Thoracic aorta (tissue), 2 donors: ENCODE data around the gene PZP. TPM values are rescaled to one million over a fixed set of nuclear protein-coding genes. Genes with fewer than 3 reads are reported as not detected.
"Not testable (repeated sequence)": the region's sequence is repeated elsewhere in the genome, so short reads cannot be mapped to it uniquely, and the experiment has no call there.

ENCODE experiments used
- ATAC-seq: fragments of 150-250 bp; one replicate; pipeline ENCODE4 v1.8.0; 2017; ENCODE audit warnings: low read depth; ENCODE audit not compliant: insufficient number of reproducible peaks, low FRiP score
- DNase-seq: peaks from one replicate; pipeline ENCODE4 v3.0.0-alpha.2; 2020; ENCODE audit warnings: low spot score
- H3K27ac ChIP-seq, 2 donors: fragments of 200-600 bp; sonication (generic); 1 replicate in 1 of 2; 2 replicates in 1 of 2; pipeline ENCODE4 v1.5.1; 2016; ENCODE audit warnings: mild to moderate bottlenecking in 2 of 2, moderate library complexity in 2 of 2
- H3K27me3 ChIP-seq: fragments of 200-600 bp; sonication (generic); replicated peaks from 2 replicates; pipeline ENCODE4 v1.6.0; 2016; ENCODE audit warnings: mild to moderate bottlenecking; ENCODE audit not compliant: insufficient read depth
- H3K36me3 ChIP-seq: fragments of 200-600 bp; sonication (generic); one replicate; pipeline ENCODE4 v1.5.1; 2016
- H3K4me1 ChIP-seq, 2 donors: fragments of 200-600 bp; sonication (generic); 1 replicate in 1 of 2; 2 replicates in 1 of 2; pipeline versions ENCODE4 v1.5.1 to v1.6.0; 2016; ENCODE audit warnings: low read depth in 2 of 2, mild to moderate bottlenecking in 1 of 2; ENCODE audit not compliant: control insufficient read depth in 1 of 2
- H3K4me3 ChIP-seq: fragments of 200-600 bp; sonication (generic); 2 replicates; pipeline ENCODE4 v1.5.1; 2016; ENCODE audit warnings: mild to moderate bottlenecking
- H3K9me3 ChIP-seq: fragments of 200-600 bp; sonication (generic); 2 replicates; pipeline ENCODE4 v1.5.1; 2016
- CTCF ChIP-seq: fragments of 200-600 bp; sonication (generic); IDR thresholded peaks from one replicate; pipeline ENCODE4 v1.5.1; 2019; ENCODE audit warnings: antibody characterized with exemption
- total RNA-seq, 2 donors: library from RNA; depleted of rRNA; stranded (reverse); fragments of >200 nt; gene quantifications; one replicate each; pipeline versions ENCODE4 v1.1.0 to v1.2.3, GENCODE V29; 2016

PZP gene
- not detected for total RNA-seq

DNA sequence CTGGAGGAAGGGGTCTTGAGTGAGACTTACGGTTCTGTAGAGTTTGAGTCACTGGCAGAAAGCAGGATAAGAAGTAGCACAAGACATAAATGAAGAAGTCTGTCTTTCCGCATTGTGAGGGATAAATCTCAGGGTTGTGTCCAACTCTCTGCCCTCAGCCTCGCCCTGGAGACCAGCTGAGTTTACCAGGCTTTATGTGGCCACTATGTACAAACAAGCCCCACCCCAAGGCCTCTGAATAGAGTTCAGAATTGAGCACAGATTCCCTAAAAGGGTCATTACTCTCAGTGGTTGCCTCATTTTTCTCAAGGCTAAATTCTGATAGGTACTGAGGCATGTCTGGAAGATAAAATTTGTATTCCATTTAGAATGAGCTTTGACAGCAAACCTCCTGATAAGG, at the start of gene PZP:
TSS of gene PZP (minus strand) at position 167 of the 400 bp plus-strand sequence. CDS start at position 113, 54 bp downstream.
- DNase-seq (no peak), ATAC-seq (no peak)
- no peaks in the 10 kb centered on the region for H3K36me3 ChIP-seq
- no peak within 1 kb of the TSS for H3K4me3 ChIP-seq
- H3K4me1 ChIP-seq = no peaks in the 10 kb centered on the region
- no peak for TF ChIP-seq CTCF
- no peaks in the 10 kb centered on the region for H3K9me3 ChIP-seq
- no peaks in the 10 kb centered on the region for H3K27me3 ChIP-seq
- no peak within 1 kb of the TSS for H3K27ac ChIP-seq

GRCh38 chr12:9256758-9257405, 48.7 kb upstream of the PZP start:
- DNase-seq = no peak
- Histone ChIP-seq H3K9me3 (no peaks in the 10 kb centered on the region), H3K4me3 (no peak overlapping the region), H3K36me3 (no peaks in the 10 kb centered on the region), H3K4me1 (no peaks in the 10 kb centered on the region), H3K27me3 (no peaks in the 10 kb centered on the region), H3K27ac (no peak overlapping the region)
- TF ChIP-seq CTCF = no peak
- ATAC-seq = no peak

- Histone ChIP-seq H3K36me3 (no peaks in the 10 kb centered on the region), H3K9me3 (no peaks in the 10 kb centered on the region), H3K4me1 (no peaks in the 10 kb centered on the region), H3K27ac (no peak overlapping the region), H3K4me3 (no peak overlapping the region), H3K27me3 (no peaks in the 10 kb centered on the region)
- ATAC-seq (no peak), DNase-seq (no peak)
- no peak for TF ChIP-seq CTCF
Observed at GRCh38 chr12:9256341-9256740, 48.1 kb upstream of the PZP start.

DNA sequence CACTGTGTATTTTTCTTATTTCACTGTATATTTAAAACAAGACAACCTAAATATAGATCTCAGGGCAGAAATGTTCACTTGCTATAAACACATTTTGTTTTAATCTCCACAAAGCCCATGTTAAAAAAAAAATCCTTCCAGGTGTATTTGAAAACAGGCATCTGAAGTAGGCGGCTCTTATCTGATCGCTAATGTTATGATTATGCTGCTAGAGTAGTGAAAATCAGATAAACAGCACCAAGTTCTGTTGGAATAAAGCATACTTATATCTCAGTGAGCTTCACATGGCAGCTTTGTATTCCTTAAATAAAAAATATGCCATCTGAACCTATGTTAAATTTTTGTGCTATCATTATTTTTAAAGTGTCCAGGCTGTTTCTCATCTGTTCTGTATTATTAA, 47.6 kb upstream of the PZP start:
- Histone ChIP-seq H3K4me1 (no peaks in the 10 kb centered on the region), H3K27ac (no peak overlapping the region), H3K9me3 (no peaks in the 10 kb centered on the region), H3K4me3 (no peak overlapping the region), H3K27me3 (no peaks in the 10 kb centered on the region), H3K36me3 (no peaks in the 10 kb centered on the region)
- no peak for TF ChIP-seq CTCF
- DNase-seq = no peak
- no peak for ATAC-seq

DNA sequence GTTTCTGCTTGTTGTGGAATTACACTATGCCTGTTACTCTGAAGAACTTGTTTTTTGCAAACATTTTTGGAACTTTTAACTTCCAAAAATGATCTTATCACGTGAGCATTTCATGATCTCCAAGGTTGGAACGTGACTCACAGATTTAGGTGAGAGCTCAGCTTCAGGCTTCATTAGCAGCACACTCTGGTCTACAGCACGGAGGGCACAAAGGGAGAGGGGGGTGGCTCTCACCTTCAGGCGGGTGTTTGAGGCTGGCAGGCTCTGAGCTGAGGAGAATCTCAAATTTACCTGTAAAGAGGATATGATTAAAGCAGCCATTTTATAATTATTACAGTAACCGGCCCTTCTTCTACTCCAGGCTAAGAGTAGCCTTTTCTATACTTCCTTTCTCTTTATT, 45.3 kb upstream of the PZP start:
- Histone ChIP-seq H3K36me3 (no peaks in the 10 kb centered on the region), H3K27me3 (no peaks in the 10 kb centered on the region), H3K4me1 (no peaks in the 10 kb centered on the region), H3K4me3 (no peak overlapping the region), H3K9me3 (no peaks in the 10 kb centered on the region), H3K27ac (no peak overlapping the region)
- ATAC-seq (no peak), DNase-seq (no peak)
- TF ChIP-seq CTCF = no peak

DNA sequence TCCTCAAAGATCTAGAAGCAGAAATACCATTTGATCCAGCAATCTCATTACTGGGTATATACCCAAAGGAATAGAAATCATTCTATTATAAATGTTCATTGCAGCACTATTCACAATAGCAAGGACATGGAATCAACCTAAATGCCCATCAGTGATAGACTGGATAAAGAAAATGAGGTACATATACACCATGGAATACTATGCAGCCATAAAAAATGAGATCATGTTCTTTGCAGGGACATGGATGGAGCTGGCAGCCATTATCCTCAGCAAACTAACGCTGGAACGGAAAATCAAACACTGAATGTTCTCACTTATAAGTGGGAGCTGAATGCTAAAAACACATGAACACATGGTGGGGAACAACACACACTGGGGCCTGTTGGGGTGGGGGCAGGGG, 44.6 kb upstream of the PZP start:
- ATAC-seq, H3K4me3 ChIP-seq, DNase-seq, H3K27me3 ChIP-seq, H3K36me3 ChIP-seq, H3K27ac ChIP-seq, H3K9me3 ChIP-seq, H3K4me1 ChIP-seq: not testable (repeated sequence)
